ENCODE measurements around the gene SCIMP.
"Not testable (repeated sequence)": the region's sequence is repeated elsewhere in the genome, so short reads cannot be mapped to it uniquely, and the experiment has no call there.

SCIMP gene

DNA sequence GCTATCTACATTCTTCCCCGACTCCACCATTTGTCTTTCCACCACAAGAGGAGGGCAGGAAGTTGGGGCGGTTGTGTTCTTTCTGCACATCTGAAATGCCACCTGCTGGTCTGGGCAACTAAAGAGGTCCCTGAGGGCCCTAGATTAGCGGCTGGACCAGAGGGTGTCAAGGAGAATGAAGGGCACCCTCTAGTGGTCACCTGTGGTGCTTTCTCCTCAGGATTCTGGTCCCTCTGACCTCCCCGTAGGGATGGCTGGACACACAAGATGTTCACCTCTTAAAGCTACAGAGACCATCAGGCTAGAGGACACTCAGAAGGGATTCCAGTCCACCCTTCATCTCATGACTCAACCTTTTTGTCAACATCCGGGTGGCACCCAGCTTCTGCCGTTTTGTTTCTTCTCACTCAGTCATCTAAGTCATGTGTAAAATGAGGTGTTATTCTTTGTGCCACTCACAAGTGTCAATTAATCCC, 2.9 kb upstream of the SCIMP start:
- peak; percentile 60 for DNase-seq (ENCODE audit: low spot score)

GRCh38 chr17:5236938-5237540, 2.4 kb upstream of the SCIMP start:
- DNase-seq (ENCODE audit: low spot score): no peak

- not testable (repeated sequence) for DNase-seq (ENCODE audit: low spot score)
Measured at GRCh38 chr17:5233492-5233891, 1.2 kb downstream of the SCIMP start.

DNA sequence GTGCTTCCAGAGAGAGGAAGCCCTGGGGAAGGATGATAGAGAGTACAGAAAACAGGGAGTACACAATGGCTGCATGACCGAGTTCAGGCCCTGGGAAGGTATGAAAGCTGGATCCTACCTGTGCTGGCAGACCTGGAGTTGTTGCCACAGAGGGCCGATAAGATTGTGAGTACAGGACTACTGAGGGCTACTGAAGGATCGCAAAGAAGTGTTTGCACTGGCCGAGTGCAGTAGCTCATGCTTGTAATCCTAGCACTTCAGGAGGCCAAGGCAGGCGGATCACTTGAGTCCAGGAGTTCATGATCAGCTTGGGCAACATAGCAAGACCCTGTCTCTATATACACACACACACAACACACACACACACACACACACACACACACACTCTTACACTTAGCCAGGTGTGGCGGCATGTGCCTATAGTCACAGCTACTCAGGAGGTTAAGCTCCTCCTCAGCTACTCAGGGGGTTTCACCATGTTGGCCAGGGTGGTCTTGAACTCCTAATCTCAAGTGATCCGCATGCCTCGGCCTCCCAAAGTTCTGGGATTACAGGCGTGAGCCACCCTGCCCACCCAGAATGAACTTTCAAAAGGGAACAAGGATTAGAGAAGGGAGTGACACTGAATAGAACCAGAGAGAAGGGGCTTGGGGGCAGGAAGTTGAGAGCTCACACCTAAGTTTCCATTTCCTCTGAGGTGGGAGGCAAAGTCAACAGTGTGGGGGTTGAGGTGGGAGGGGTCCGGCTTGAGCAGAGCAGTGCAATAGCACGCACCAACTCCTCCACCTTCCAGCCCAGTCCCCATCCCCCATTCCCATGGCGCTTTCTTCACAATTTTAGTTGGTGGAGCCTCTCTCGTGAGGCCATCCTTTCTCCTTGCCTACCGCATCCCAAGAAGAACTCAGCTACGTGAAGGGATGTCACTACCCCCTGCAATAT, 7.5 kb downstream of the SCIMP start:
- DNase-seq (ENCODE audit: low spot score): no peak

GRCh38 chr17:5225668-5226457, 8.8 kb downstream of the SCIMP start:
- no peak for DNase-seq (ENCODE audit: low spot score)

DNA sequence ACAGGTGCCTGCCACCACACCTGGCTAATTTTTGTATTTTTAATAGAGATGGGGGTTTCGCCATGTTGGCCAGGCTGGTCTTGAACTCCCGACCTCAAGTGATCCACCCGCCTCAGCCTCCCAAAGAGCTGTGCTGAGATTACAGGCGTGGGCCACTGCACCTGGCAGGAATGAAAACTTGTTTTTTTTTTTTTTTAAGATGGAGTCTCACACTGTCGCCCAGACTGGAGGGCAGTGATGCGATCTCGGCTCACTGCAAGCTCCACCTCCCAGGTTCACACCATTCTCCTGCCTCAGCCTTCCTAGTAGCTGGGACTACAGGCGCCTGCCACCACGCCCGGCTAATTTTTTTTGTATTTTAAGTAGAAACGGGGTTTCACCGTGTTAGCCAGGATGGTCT, 12.7 kb downstream of the SCIMP start:
- not testable (repeated sequence) for DNase-seq (ENCODE audit: low spot score)

- no peak for DNase-seq (ENCODE audit: low spot score)
Measured at GRCh38 chr17:5220074-5220473, 14.6 kb downstream of the SCIMP start.

DNA sequence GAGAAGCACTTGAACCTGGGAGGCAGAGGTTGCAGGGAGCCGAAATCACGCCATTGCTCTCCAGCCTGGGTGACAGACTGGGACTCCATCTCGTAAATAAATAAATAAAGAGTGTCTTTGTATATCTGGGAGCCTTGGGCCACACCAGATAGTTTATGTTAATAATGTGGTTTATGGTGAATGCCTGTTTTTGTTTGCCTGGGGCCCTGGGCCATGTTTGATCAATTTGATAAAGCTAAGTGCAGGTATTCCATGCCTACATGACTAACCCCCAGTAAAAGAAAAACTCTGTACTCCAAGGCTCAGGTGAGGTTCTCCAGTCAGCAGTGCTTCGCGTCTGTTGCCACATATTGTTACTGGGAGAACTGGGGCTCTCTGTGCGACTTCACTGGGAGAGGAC, 15.1 kb downstream of the SCIMP start:
- no peak for DNase-seq (ENCODE audit: low spot score)

DNA sequence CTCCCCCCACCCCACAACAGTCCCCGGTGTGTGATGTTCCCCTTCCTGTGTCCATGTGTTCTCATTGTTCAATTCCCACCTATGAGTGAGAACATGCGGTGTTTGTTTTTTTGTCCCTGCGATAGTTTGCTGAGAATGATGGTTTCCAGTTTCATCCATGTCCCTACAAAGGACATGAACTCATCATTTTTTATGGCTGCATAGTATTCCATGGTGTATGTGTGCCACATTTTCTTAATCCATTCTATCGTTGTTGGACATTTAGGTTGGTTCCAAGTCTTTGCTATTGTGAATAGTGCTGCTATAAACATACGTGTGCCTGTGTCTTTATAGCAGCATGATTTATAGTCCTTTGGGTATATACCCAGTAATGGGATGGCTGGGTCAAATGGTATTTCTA, 17.1 kb downstream of the SCIMP start:
- DNase-seq (ENCODE audit: low spot score): not testable (repeated sequence)

- no peak for DNase-seq (ENCODE audit: low spot score)
Measured at GRCh38 chr17:5211458-5211857, 23.2 kb downstream of the SCIMP start.

DNA sequence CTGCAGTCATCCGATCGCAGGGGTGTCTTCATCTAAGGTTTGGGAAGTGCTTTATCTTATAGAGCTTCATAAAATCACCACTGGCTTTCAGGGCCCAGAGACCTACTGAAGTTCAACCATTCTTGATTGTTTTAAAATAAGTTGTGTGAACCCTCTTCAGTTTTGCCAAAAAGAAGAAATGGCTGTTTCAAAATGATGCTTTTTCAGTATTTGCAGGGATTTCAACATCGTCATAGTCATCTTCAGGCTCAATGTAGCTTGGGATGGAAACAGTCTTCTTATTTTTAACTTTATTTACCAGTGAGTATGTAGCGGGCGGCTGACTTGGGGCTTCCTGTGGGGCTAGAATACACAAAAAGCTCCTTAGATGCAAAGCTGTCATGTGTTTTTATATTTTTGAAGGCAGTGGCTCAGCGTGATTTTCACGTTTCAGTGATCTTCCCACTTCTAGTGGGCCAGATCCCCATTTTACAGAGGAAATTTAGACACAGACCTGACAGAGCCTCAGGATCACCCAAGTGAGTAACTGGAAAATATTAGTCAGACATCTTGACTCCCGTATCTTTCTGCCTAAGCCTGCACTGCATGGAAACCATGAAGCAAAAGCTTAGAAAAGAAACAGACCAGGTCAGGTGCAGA, 23.9 kb downstream of the SCIMP start:
- no peak for DNase-seq (ENCODE audit: low spot score)

DNA sequence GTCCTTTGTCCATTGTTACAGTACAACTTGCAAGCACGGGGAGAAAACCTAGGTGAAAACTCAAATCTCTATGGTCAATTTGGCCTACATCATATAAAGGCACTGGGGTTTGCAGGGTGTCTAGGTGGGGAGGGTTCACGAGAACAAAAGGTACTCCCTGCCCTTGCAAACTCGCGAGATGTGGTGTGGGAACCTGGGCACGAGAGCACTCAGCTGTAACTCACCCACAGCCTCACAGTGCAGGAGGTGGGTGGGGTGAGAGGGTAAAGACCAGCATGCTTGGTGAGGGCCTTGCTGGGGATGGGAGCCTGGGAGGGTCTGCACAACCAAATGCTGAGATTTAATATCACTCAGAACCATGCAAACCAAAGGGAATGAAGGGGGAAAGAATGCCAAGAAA, 24.6 kb downstream of the SCIMP start:
- DNase-seq (ENCODE audit: low spot score): no peak

GRCh38 chr17:5209396-5209795, 25.3 kb downstream of the SCIMP start:
- DNase-seq (ENCODE audit: low spot score): no peak

- DNase-seq (ENCODE audit: low spot score): no peak
Measured at GRCh38 chr17:5203908-5204294, 30.8 kb downstream of the SCIMP start.

- no peak for DNase-seq (ENCODE audit: low spot score)
Measured at GRCh38 chr17:5203178-5203907, 31.3 kb downstream of the SCIMP start.

GRCh38 chr17:5201011-5201410, 33.6 kb downstream of the SCIMP start:
- no peak for DNase-seq (ENCODE audit: low spot score)

- no peak for DNase-seq (ENCODE audit: low spot score)
Measured at GRCh38 chr17:5200360-5200759, 34.3 kb downstream of the SCIMP start.

GRCh38 chr17:5198472-5198871, 36.2 kb downstream of the SCIMP start:
- DNase-seq (ENCODE audit: low spot score): no peak

DNA sequence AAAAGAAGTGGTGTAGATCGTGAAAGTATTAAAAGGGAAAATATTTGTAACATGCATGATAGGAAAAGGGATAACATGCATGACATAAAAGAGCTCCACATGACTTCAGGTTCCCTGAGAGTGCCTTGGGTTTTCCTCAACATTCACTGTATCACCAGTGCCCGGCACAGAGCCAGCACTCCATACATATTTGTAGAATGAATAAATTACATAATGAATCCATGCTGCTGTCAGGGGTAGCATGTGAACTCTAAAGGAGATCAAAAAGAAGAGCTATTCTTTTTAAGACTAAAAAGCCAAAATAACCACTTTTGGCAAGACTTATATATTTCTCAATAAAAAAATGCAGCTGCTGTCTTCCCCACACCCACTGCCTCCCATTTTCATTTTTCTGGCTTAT, 40.3 kb downstream of the SCIMP start:
- DNase-seq (ENCODE audit: low spot score): no peak

DNA sequence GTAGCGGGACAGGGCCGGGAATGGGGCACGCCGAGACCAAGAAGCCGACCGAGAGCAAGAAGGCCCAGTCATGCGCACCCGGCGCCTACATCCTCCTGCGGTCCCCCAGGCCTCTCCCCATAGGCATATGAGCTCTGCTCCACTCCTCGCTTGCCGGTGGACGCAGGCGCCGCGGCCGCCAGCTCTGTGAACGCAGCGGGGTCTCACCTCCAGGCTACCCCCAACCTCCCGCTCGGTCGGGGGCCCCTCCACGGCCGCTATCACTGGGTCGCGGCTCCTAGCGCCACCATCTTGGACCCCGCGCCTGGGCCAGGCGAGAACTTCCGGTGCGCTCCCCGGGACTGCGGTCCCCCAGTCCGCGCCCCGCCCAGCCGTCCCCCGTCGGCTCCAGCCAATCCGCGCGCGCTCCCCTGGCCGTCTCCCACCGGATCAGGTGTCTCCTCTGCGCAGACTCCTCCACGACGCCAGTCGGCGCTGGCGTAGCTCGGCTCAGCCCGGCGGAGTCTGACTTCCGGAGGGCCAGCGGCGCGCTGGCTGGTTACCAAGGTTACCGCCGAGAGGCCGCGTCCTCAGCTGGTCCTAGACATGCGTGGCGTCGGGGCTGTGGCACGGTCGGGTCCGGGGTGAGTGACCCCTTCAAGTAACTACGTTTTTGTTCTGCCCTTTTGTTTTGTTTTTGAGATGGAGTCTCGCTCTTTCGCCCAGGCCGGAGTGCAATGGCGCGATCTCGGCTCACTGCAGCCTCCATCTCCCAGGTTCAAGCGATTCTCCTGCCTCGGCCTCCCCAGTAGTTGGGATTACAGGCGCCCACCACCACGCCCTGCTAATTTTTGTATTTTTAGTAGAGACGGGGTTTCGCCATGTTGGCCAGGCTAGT, 42.9 kb downstream of the SCIMP start, which contains the start of gene ZNF594:
Gene ZNF594 (minus strand): TSS at position 328 of the 877 bp plus-strand sequence. CDS start 7,612 bp downstream, outside the sequence.
- peak; percentile 94 for DNase-seq (ENCODE audit: low spot score)
